IMR-90 (cell line): ENCODE results near the gene HEXD. TPM values are rescaled to one million over a fixed set of nuclear protein-coding genes. Genes with fewer than 3 reads are reported as not detected.

Experiments used
- ATAC-seq: fragments of 200-7000 bp; cut with Tn5 transposase; 2 replicates; pipeline ENCODE4 v1.9.1; 2020; ENCODE audit warnings: low read depth, mild to moderate bottlenecking, moderate library complexity
- BruUV-seq: library from RNA; stranded (reverse); fragments of 400-500 nt; replicated peaks from 2 replicates; lab custom pipeline; 2021; lab: Mats Ljungman, UMichigan
- CTCF ChIA-PET: fragments of 300-600 bp; formaldehyde crosslinking; extraction: SDS; loops from one replicate; lab custom pipeline; 2021; ENCODE audit warnings: antibody characterized with exemption; lab: Yijun Ruan, JAX
- POLR2A ChIA-PET: fragments of 300-600 bp; sonication (Branson Sonifier 250); formaldehyde crosslinking; loops from one replicate; lab custom pipeline; 2022; ENCODE audit warnings: antibody characterized with exemption; ENCODE audit not compliant: unreplicated experiment; lab: Charles Lee
- DNase-seq: peaks from one replicate; pipeline ENCODE4 v3.0.0; 2013
- H2AFZ ChIP-seq: replicated peaks from 2 replicates; pipeline ENCODE3; 2013; ENCODE audit warnings: low read length, mild to moderate bottlenecking; ENCODE audit not compliant: poor library complexity
- H2AK5ac ChIP-seq: 2 replicates; pipeline ENCODE4 v1.6.1; 2013; ENCODE audit warnings: low read depth, low read length, inconsistent platforms
- H2AK9ac ChIP-seq: replicated peaks from 2 replicates; pipeline ENCODE3; 2013; ENCODE audit warnings: mild to moderate bottlenecking, low read depth, low read length, moderate library complexity; ENCODE audit not compliant: poor library complexity
- H2BK120ac ChIP-seq: 2 replicates; pipeline ENCODE4 v1.6.1; 2013; ENCODE audit warnings: low read depth, low read length, inconsistent platforms
- H2BK15ac ChIP-seq: 3 replicates; pipeline ENCODE4 v1.6.1; 2013; ENCODE audit warnings: low read depth, low read length, inconsistent platforms
- H2BK20ac ChIP-seq: 2 replicates; pipeline ENCODE4 v1.6.1; 2013; ENCODE audit warnings: low read depth, mild to moderate bottlenecking, inconsistent platforms, low read length, moderate library complexity
- H2BK5ac ChIP-seq: 2 replicates; pipeline ENCODE4 v1.6.1; 2013; ENCODE audit warnings: mild to moderate bottlenecking, low read depth, low read length, inconsistent platforms; ENCODE audit not compliant: poor library complexity, severe bottlenecking
- H3K14ac ChIP-seq: replicated peaks from 2 replicates; pipeline ENCODE4 v1.6.1; 2013; ENCODE audit warnings: low read depth, low read length, inconsistent platforms
- H3K18ac ChIP-seq: 2 replicates; pipeline ENCODE4 v1.6.1; 2013; ENCODE audit warnings: low read depth, low read length, control low read depth
- H3K23ac ChIP-seq: 2 replicates; pipeline ENCODE4 v1.6.1; 2013; ENCODE audit warnings: low read depth, low read length, inconsistent platforms
- H3K27ac ChIP-seq: 2 replicates; pipeline ENCODE4 v1.5.1; 2013; ENCODE audit warnings: mild to moderate bottlenecking, control low read depth, low read length; ENCODE audit not compliant: insufficient read depth
- H3K27me3 ChIP-seq: 2 replicates; pipeline ENCODE4 v1.6.1; 2013; ENCODE audit warnings: low read length; ENCODE audit not compliant: control insufficient read depth, insufficient read depth
- H3K36me3 ChIP-seq: 2 replicates; pipeline ENCODE4 v1.6.1; 2013; ENCODE audit warnings: low read length, mixed read lengths; ENCODE audit not compliant: control insufficient read depth, insufficient read depth
- H3K4ac ChIP-seq: 2 replicates; pipeline ENCODE4 v1.6.1; 2013; ENCODE audit warnings: low read depth, low read length, inconsistent platforms
- H3K4me1 ChIP-seq: 2 replicates; pipeline ENCODE4 v1.6.1; 2013; ENCODE audit warnings: low read length, mixed read lengths; ENCODE audit not compliant: control insufficient read depth, insufficient read depth
- H3K4me2 ChIP-seq: 2 replicates; pipeline ENCODE4 v1.6.1; 2013; ENCODE audit warnings: low read depth, mild to moderate bottlenecking, control low read depth, low read length, moderate library complexity
- H3K4me3 ChIP-seq: 2 replicates; pipeline ENCODE4 v1.5.1; 2013; ENCODE audit warnings: low read depth, mild to moderate bottlenecking, control low read depth, low read length, moderate library complexity; ENCODE audit not compliant: insufficient read depth
- H3K56ac ChIP-seq: 2 replicates; pipeline ENCODE4 v1.6.1; 2013; ENCODE audit warnings: low read length, inconsistent platforms; ENCODE audit not compliant: insufficient read depth; ENCODE audit errors: extremely low read depth
- H3K79me1 ChIP-seq, 2 experiments: 2 replicates each; pipeline ENCODE4 v1.6.1; 2013; ENCODE audit warnings: low read length in 2 of 2, inconsistent platforms in 1 of 2, low read depth in 1 of 2
- H3K9ac ChIP-seq: 2 replicates; pipeline ENCODE4 v1.6.1; 2013; ENCODE audit warnings: low read depth, low read length, control low read depth
- H3K9me1 ChIP-seq: 2 replicates; pipeline ENCODE4 v1.6.1; 2013; ENCODE audit warnings: low read length, inconsistent platforms; ENCODE audit not compliant: insufficient read depth
- H3K9me3 ChIP-seq: 2 replicates; pipeline ENCODE4 v1.6.1; 2013; ENCODE audit warnings: low read length; ENCODE audit not compliant: control insufficient read depth, insufficient read depth
- H4K20me1 ChIP-seq: 2 replicates; pipeline ENCODE4 v1.6.1; 2013; ENCODE audit warnings: low read length, inconsistent platforms; ENCODE audit not compliant: insufficient read depth
- H4K5ac ChIP-seq: 2 replicates; pipeline ENCODE4 v1.6.1; 2013; ENCODE audit warnings: mild to moderate bottlenecking, low read depth, low read length, control low read depth
- H4K8ac ChIP-seq, 2 experiments: 2 replicates each; pipeline ENCODE4 v1.6.1; 2013; ENCODE audit warnings: low read depth in 2 of 2, low read length in 2 of 2, control low read depth in 1 of 2, inconsistent platforms in 1 of 2
- H4K91ac ChIP-seq: 2 replicates; pipeline ENCODE4 v1.6.1; 2013; ENCODE audit warnings: low read depth, low read length, inconsistent platforms; ENCODE audit not compliant: insufficient read depth
- BHLHE40 ChIP-seq: fragments of 150-350 bp; IDR thresholded peaks from 2 replicates; pipeline ENCODE4 v1.6.1; 2016; ENCODE audit warnings: mild to moderate bottlenecking, low read depth, low read length
- FOS ChIP-seq: fragments of 150-350 bp; IDR thresholded peaks from 2 replicates; pipeline ENCODE4 v1.6.1; 2016; ENCODE audit warnings: low read depth, low read length
- MAFK ChIP-seq: IDR thresholded peaks from 2 replicates; pipeline ENCODE4 v1.6.1; 2012; ENCODE audit warnings: low read depth, low read length, improper control_type of control experiment
- MAZ ChIP-seq: IDR thresholded peaks from 2 replicates; pipeline ENCODE4 v1.6.1; 2012; ENCODE audit warnings: low read depth, mild to moderate bottlenecking, low read length, improper control_type of control experiment, moderate library complexity, borderline replicate concordance
- MXI1 ChIP-seq: IDR thresholded peaks from 2 replicates; pipeline ENCODE4 v1.6.1; 2012; ENCODE audit warnings: low read depth, mild to moderate bottlenecking, low read length, moderate library complexity, borderline replicate concordance
- RAD21 ChIP-seq: IDR thresholded peaks from 2 replicates; pipeline ENCODE4 v1.6.1; 2012; ENCODE audit warnings: low read length, improper control_type of control experiment
- RFX5 ChIP-seq: IDR thresholded peaks from 2 replicates; pipeline ENCODE4 v1.8.0; 2012; ENCODE audit warnings: low read depth, mild to moderate bottlenecking, low read length, moderate library complexity
- SMC3 ChIP-seq: fragments of 150-350 bp; IDR thresholded peaks from 2 replicates; pipeline ENCODE4 v1.6.1; 2016; ENCODE audit warnings: low read depth, mild to moderate bottlenecking, antibody characterized with exemption, low read length, moderate library complexity
- WGBS, 2 experiments: methylation state at CpG; one replicate each; pipeline versions ENCODE4 v1.1.5 to v1.1.7; 2013; ENCODE audit warnings: missing lambda C conversion rate in 2 of 2; ENCODE audit not compliant: insufficient read length in 1 of 2; ENCODE audit errors: extremely low coverage in 2 of 2; 5-methylcytosine and 5-hydroxymethylcytosine counted together
- dilution Hi-C: fragments of 300-500 bp; cut with HindIII; formaldehyde crosslinking; loops from one replicate; pipeline ENCODE4 v1.14.3; 2018; ENCODE audit warnings: low sequenced_read_pairs; ENCODE audit not compliant: unreplicated experiment
- in situ Hi-C: fragments of 300-500 bp; cut with MboI; formaldehyde crosslinking; loops from 3 replicates; pipeline ENCODE4 v1.14.3; 2019; ENCODE audit warnings: low sequenced_read_pairs, inconsistent platforms, mixed read lengths
- intact Hi-C: fragments of 100-400 bp; cut with micrococcal nuclease; formaldehyde crosslinking; loops from 2 replicates; pipeline ENCODE4 v1.10.0; 2022
- polyA plus RNA-seq, 3 experiments: library from polyadenylated mRNA; depleted of rRNA; stranded (reverse); fragments of >200 nt; gene quantifications; 2 replicates each; pipeline ENCODE4 v1.2.3, GENCODE V29; 2012; ENCODE audit warnings: low replicate concordance in 1 of 3
- total RNA-seq: library from RNA; depleted of rRNA; stranded (reverse); fragments of >200 nt; gene quantifications from 2 replicates; pipeline ENCODE4 v1.2.3, GENCODE V29; 2012

HEXD gene
- total and polyA plus RNA-seq, 2 of the 4 experiments (the other 2 are of a cell fraction), result 3.8 to 9.5 TPM

GRCh38 chr17:82439194-82439828 is 21.2 kb downstream of the HEXD start:
- ATAC-seq (no peak), DNase-seq (no peak)
- intact Hi-C loops, result no loop called here
- no peak overlapping the region for H3K9ac ChIP-seq
- no peak overlapping the region for H3K14ac ChIP-seq
- no peak overlapping the region for H3K56ac ChIP-seq
- no peak overlapping the region for H4K8ac ChIP-seq
- no peaks in the 10 kb centered on the region for H3K9me3 ChIP-seq
- no peak overlapping the region for H3K4me2 ChIP-seq
- H3K9me1 ChIP-seq, result no peaks in the 10 kb centered on the region; the same call in 1 of the 2 replicates
- no peak overlapping the region for H4K91ac ChIP-seq
- no peak overlapping the region for H2BK20ac ChIP-seq
- POLR2A ChIA-PET, result no interaction called here
- H3K4ac ChIP-seq, result no peak overlapping the region
- dilution Hi-C loops, result no loop called here
- TF ChIP-seq SMC3 (no peak), FOS (no peak), RAD21 (no peak), MAFK (no peak), MAZ (no peak), BHLHE40 (no peak), MXI1 (no peak), RFX5 (no peak)
- no peak overlapping the region for H3K18ac ChIP-seq
- no peak overlapping the region for H4K5ac ChIP-seq
- H2AK5ac ChIP-seq, result no peak overlapping the region
- no peak overlapping the region for H2AFZ ChIP-seq
- peaks cover 13% of the 10 kb centered on the region; the same call in 1 of the 2 replicates for H4K20me1 ChIP-seq
- no TSS peak for BruUV-seq
- no peak overlapping the region for H2BK15ac ChIP-seq
- no peak overlapping the region for H3K4me3 ChIP-seq
- no peaks in the 10 kb centered on the region for H3K79me1 ChIP-seq
- H3K4me1 ChIP-seq, result peaks cover 3% of the 10 kb centered on the region
- H2BK120ac ChIP-seq, result no peak overlapping the region
- CTCF ChIA-PET, result no interaction called here
- H2BK5ac ChIP-seq, result no peak overlapping the region
- no peaks in the 10 kb centered on the region for H3K27me3 ChIP-seq
- no peak overlapping the region for H2AK9ac ChIP-seq
- peaks cover 27% of the 10 kb centered on the region for H3K36me3 ChIP-seq
- H3K23ac ChIP-seq, result no peak overlapping the region
- in situ Hi-C loops, result no loop called here
- WGBS, 2 experiments, result 93% methylated on average over 22 of the region's 29 CpGs; no CpG with 5 or more reads in 1 of the 2 experiments
- no peak overlapping the region for H3K27ac ChIP-seq
